Cardiac septum (tissue), 1 donor: ENCODE measurements around the gene NEK10. TPM values are rescaled to one million over a fixed set of nuclear protein-coding genes. Genes with fewer than 3 reads are reported as not detected.
"Not testable (repeated sequence)": the region's sequence is repeated elsewhere in the genome, so short reads cannot be mapped to it uniquely, and the experiment has no call there.

Experiments used
- DNase-seq: peaks from one replicate; pipeline ENCODE4 v3.0.0-alpha.2; 2020; ENCODE audit warnings: low spot score
- intact Hi-C: fragments of 100-400 bp; cut with DNase I; formaldehyde crosslinking; loops from one replicate; pipeline ENCODE4 v1.14.0; 2022
- total RNA-seq: library from RNA; stranded (reverse); fragmentation: NEBNext Ultra II Directional; extraction: Animal tissue kit (Norgen Biotek cat#: 25700); gene quantifications from one replicate; pipeline ENCODE4 v1.2.1, GENCODE V29; 2021
- donor health status: DM: no; HTN: no; CAD: no.

Gene NEK10
- total RNA-seq, 1 donor from 2014 or later = 3.3 TPM

GRCh38 chr3:27354588-27355203 lies 14.5 kb downstream of the NEK10 start:
- no peak for DNase-seq
- intact Hi-C loops = no loop called here

GRCh38 chr3:27354161-27354560 lies 15.0 kb downstream of the NEK10 start:
- intact Hi-C loops = no loop called here
- no peak for DNase-seq

DNA sequence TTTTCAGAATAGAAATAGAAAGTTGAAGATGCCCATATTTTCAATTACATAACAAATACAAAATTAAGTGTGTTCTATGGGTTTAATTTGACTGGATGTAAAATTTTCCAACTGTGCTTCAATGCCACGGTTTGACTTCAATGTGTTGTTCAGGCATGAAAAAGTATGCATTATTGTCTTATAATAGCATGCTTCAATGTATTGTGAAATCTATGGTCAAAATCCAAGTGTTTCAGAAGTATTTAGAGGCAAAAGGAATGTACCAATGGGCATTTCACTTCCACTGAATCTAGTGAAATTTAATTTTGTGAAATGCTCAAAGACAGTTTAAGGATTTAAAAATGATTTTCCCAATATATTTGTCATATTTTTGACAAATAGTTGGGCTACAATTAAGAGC lies 16.0 kb downstream of the NEK10 start:
- intact Hi-C loops = no loop called here

DNA sequence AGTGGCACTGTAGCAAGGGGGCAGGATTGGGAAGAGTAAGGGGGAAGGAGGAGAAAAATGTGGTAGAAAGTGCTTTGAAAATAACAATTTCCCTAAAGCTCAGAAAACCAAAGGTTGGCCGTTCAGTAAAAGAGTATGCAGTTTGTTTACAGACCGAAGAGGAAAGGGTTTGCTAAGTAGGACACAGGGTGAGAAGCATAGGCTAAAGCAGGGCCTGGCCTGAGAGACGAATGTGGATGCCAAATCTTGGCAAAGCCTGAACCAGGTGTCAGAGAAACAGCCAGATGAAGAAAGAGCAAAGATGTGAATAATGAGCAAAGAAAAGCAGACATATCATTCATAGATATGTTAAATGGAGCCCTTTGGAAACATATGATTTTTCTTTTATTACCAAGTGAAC lies 17.1 kb downstream of the NEK10 start:
- intact Hi-C loops = no loop called here
- DNase-seq = no peak

More for the DNA sequence above, 16.0 kb downstream of the NEK10 start:
- DNase-seq = no peak

GRCh38 chr3:27349832-27350231 lies 19.4 kb downstream of the NEK10 start:
- intact Hi-C loops = no loop called here
- DNase-seq = no peak

- intact Hi-C loops = loop anchor here (2.0 kb wide), 1 partner anchor 19 kb away; no protein-coding TSS in a partner anchor
- no peak for DNase-seq
These were observed 23.0 kb downstream of the NEK10 start for GRCh38 chr3:27345959-27346865.

DNA sequence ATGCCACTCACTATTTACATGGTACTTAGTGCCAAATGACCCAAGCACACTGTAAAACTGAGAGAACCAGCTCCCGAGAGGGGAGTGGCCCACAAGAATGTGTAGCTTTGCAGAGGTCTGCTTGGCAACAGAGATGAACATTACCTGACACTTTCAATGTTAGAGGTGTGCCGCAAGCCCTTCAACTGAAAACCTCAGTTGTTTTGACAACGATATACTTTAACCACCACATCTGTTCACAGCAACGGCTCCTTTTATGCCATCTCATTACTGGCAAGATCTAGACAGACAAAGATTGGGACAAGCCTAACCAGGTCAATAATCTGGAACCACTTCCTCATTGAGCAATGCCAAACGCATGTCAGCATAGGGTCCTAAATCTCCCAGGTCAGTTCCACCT lies 23.7 kb downstream of the NEK10 start:
- DNase-seq = no peak
- intact Hi-C loops = no loop called here

GRCh38 chr3:27345045-27345444 lies 24.1 kb downstream of the NEK10 start:
- intact Hi-C loops = no loop called here
- no peak for DNase-seq

DNA sequence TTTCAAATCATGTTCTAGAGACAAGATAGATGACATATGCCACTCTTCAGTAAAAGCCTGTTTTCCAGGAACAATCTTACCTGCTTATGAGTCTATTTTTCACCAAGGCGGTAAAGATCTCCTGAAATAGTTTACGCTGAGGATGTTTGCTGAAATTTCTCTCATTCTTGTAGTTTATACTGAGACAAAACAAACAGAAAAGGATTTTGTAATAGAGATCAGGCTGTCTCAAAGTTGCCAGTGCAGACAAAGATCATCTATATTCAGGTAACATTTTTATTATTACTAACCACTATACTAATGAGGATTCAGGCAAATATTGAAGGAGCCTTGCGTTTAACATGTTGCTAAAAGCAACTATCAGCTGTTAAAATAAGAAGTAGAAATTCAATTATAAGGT lies 25.0 kb downstream of the NEK10 start:
- intact Hi-C loops = no loop called here

GRCh38 chr3:27342267-27342666 lies 26.9 kb downstream of the NEK10 start:
- DNase-seq = no peak
- intact Hi-C loops = no loop called here

More for the DNA sequence above, 25.0 kb downstream of the NEK10 start:
- DNase-seq = no peak

DNA sequence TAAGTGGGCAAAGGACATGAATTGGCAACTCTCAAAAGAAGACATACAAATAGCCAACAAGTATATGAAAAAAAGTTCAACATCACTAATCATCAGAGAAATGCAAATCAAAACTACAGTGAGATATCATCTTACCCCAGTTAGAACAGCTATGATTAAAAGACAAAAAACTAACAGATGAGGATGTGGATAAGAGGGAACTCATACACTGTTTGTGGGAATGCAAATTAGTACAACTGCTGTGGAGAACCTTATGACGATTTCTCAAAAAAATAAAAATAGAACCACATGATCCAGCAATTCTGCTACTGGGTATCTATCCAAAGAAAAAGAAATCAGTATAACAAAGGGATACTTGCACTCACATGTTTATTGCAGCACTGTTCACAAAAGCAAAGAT lies 28.6 kb downstream of the NEK10 start:
- intact Hi-C loops = no loop called here

DNA sequence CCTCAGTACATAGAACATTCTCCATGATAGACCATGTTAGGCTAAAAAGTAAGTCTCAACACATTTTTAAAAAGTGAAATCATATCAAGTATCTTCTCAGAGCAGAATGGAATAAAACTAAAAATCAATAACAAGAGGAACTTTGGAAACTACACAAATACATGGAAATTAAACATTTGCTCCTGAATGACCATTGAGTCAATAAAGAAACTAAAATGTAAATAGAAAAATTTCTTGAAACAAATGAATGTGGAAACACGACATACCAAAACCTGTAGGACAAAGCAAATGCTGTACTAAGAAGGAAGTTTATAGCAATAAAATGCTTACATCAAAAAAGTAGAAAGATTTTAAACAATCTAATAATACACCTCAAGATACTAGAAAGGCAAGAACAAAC lies 33.6 kb downstream of the NEK10 start:
- DNase-seq = no peak
- intact Hi-C loops = no loop called here

More for the DNA sequence above, 28.6 kb downstream of the NEK10 start:
- no peak for DNase-seq

DNA sequence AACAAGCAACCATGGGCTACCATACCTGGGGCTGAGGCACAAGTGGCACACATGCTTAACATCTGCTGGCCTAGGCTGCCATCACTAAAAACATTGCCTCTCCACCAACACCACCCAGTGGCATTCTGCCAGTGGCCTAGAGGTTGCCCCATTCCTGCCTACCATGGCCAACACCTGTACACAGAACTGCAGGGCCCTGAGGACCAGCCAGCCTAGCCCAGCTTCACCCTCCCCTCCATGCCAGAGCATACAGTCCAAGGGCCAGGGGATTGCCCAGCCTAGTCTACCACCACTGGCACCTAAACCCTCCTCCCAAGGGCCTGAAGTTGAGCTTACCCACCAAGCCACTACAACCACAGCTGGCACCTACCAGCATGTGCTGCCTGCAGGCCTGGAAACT lies 35.3 kb downstream of the NEK10 start:
- DNase-seq = no peak
- intact Hi-C loops = no loop called here

- DNase-seq, intact Hi-C loops: not testable (repeated sequence)
These were observed 40.0 kb downstream of the NEK10 start for GRCh38 chr3:27328982-27329762.

- no peak for DNase-seq
- intact Hi-C loops = loop anchor here (2.0 kb wide), 1 partner anchor 20 kb away; no protein-coding TSS in a partner anchor
These were observed 42.3 kb downstream of the NEK10 start for GRCh38 chr3:27326629-27327545.

GRCh38 chr3:27326202-27326601 lies 43.0 kb downstream of the NEK10 start:
- DNase-seq = no peak
- intact Hi-C loops = loop anchor here (2.0 kb wide), 1 partner anchor 21 kb away; no protein-coding TSS in a partner anchor

DNA sequence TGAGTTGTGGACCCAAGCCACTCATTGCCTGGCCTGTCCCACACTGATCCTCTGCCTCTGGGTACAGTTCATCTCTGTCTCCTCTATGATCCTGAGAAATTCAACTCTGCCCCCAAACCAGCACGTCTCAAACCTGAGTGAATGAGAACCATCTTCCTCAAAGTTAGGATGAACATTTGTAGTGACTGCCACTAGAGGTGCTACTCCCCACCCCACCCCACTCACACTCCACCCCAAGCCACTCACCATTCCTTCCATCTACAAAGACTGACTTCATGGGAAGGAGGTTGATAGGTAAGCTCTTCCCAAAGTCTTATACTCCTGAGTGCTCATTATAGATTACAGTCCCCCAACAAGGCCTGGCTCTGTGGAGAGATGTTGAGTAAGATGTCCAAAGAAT lies 43.8 kb downstream of the NEK10 start:
- intact Hi-C loops = no loop called here
- no peak for DNase-seq

DNA sequence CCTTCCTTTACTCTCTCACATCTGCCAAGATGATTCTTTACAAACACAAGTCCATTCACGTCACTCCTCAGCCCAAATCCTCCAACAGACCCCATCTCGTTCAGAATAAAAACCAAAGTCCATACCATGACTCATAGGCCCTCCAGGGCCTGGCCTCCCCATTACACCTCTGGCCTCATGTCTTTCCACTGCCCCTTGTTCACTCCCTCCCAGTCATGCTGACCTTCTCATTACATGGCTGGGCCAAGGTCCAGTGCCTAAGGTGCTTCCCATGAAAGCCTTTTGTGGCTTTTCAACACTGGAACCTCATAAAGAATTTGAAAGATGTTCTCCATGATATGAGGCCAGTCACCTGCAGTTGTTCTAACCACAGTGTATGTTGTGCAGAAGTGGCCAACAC lies 44.5 kb downstream of the NEK10 start:
- intact Hi-C loops = no loop called here
- DNase-seq = no peak

DNA sequence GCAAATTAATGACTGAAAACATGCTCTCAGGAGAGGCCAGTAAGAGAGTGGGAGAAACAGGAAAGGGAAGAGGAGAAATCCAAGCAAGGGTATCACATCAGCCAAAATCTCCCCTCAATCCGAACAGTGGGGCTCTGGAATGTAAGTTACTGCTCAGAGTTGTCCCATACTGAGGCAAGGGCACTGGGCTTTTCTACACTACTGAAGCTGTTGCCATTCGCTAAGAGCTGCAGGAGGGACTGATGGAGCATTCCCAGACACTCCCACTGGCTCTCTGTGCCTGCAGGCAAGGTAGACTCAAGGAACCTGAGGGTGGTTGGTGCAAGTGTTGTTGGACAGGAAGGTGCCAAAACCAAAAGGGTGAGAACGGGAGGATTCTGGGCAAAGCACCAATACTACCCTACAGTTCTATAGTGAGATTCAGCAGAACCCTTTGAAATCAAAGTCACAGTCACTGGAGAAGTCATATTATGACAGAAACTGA lies 46.1 kb downstream of the NEK10 start:
- DNase-seq = no peak
- intact Hi-C loops = no loop called here
